GM12872 (cell line): ENCODE results near the gene HP1BP3.

Source experiments
- CTCF ChIP-seq: IDR thresholded peaks from 3 replicates; pipeline ENCODE4 v1.5.1; 2011; ENCODE audit warnings: low read depth, mild to moderate bottlenecking, low read length, moderate library complexity; ENCODE audit not compliant: insufficient read depth

Gene HP1BP3

DNA sequence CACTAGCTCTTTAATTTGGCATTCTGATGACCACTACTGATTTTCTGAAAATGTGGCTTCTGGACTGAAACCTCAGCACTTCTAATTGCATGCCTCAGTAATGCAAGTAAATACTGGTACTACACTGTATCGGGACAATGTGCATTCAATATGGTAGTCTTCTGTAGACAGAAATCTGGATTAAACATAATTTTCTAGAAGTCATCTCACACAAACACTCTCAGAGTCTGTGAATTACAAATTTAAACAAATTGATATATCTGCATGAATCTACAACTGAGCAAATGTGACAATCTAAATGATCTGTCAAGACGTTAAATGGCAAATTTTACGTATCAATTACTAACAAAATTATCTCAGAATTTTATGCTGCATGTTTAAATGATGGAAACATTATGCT is 23.7 kb downstream of the HP1BP3 start:
- no peak for TF ChIP-seq CTCF

- no peak for TF ChIP-seq CTCF
Measured at GRCh38 chr1:20760322-20760721, 26.8 kb downstream of the HP1BP3 start.

GRCh38 chr1:20753589-20753988 is 33.5 kb downstream of the HP1BP3 start:
- TF ChIP-seq CTCF, result no peak

DNA sequence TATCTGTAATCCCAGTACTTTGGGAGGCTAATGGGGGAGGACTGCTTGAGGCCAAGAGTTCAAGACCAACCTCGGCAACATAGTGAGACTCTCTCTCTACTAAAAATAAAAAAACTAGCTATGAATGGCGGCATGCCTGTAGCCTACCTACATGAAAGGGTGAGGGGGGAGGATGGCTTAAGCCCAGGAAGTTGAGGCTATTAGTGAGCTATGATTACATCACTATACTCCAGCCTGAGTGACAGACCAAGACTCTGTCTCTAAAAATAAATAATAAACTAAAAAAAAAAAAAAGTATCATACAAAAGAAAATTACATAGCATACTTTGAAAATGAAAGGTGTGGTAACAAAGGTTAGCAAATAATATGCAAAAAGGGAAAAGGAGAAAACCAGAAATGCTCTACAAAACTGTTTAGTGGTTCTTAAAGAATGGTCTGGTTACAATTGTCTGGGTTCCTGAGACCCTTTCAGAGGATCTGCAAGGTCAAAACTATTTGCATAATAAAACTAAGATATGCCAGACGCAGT is 35.6 kb downstream of the HP1BP3 start:
- TF ChIP-seq CTCF, result no peak

GRCh38 chr1:20742671-20743070 is 44.4 kb downstream of the HP1BP3 start:
- TF ChIP-seq CTCF, result no peak

DNA sequence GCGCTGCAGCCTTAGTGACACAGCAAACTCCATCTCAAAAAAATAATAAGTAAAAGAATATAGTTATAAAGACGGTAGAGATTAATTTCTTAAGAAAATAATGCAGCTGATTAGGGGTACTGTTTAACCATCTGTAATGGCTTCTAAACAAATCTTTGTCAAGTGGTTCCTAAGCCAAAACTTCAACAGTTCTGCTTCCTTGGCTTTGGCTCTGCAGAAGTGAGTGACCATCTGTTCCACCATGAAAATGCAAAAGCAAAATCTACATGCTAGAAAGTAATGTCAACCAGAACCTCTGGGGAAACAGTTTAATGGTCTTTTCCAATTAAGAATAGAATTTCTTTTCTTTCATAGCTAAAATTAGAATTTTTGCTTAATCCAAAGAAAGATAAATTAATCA is 46.3 kb downstream of the HP1BP3 start:
- no peak for TF ChIP-seq CTCF

- TF ChIP-seq CTCF, result no peak
Measured at GRCh38 chr1:20739225-20739624, 47.9 kb downstream of the HP1BP3 start.
